ENCODE data around the gene FGR. TPM values are rescaled to one million over a fixed set of nuclear protein-coding genes. Genes with fewer than 3 reads are reported as not detected.

The FGR gene
- total and polyA plus RNA-seq, 2 of the 13 experiments (the other 11 are each of a cell fraction or from before 2014, with no cell fraction given), result not detected

DNA sequence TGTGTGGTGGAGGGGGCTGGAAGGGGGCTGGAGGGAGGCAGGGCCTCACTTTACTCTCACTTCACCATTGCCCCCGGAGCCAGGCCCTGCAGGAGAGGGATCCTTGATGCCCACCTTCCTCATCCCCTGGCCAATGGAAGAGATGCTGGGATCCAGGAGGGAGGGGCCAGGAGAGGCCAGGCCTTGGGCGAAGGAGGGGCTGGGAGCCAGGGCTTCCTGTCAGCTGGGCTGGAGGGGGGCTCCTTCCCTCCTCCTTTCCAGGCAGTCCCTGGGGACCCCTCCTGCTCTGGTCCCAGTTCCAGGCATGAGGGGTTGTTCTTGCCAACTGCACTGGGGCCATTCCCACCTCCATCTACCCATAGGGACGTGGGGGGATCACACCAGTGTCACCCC lies 36.7 kb downstream of the FGR start:
- H3K9ac ChIP-seq (ENCODE audit: insufficient read depth, low read depth, low read length), result no peak overlapping the region
- 87% methylated on average over 3 of the region's 3 CpGs for WGBS (ENCODE audit: low lambda C conversion rate)
- POLR2A ChIA-PET, result no interaction called here
- H3K79me2 ChIP-seq (ENCODE audit: insufficient read depth, low read length), result peaks cover 54% of the 10 kb centered on the region
- no peak overlapping the region for H3K4me3 ChIP-seq (replicated peaks in 1 of 3; ENCODE audit: insufficient read depth in 1 of 3, low read depth in 2 of 3, low read length in 3 of 3)
- TF ChIP-seq ZNF619 (CRISPR knock-in tag; IDR thresholded peaks at IDR 0.05) (no peak), ZMYM4 (CRISPR knock-in tag; IDR thresholded peaks at IDR 0.05) (no peak), GPN1 (CRISPR knock-in tag; IDR thresholded peaks at IDR 0.05; ENCODE audit: borderline replicate concordance) (no peak), SIN3A (IDR thresholded peaks at IDR 0.05; ENCODE audit: borderline replicate concordance, low read depth, low read length) (no peak)
- H4K20me1 ChIP-seq (ENCODE audit: insufficient read depth, low read length), result peaks cover 40% of the 10 kb centered on the region; the same call in 1 of the 2 replicates
- no peak overlapping the region for H2AFZ ChIP-seq (ENCODE audit: low read length)
- no peak for ATAC-seq
- H3K9me3 ChIP-seq (ENCODE audit: low read length), result no peaks in the 10 kb centered on the region
- peaks cover 56% of the 10 kb centered on the region for H3K4me1 ChIP-seq (ENCODE audit: insufficient read depth, low read length)
- H3K27ac ChIP-seq (ENCODE audit: extremely low read length, insufficient read depth, low read length), result no peak overlapping the region
- DNase-seq (ENCODE audit: low spot score), result no peak
- intact Hi-C loops (cut with micrococcal nuclease; ENCODE audit: unreplicated experiment) (no loop called here), in situ Hi-C loops (cut with HindIII; ENCODE audit: extremely low pct_ligation_motif_present, low pct_unique_long_range_greater_than_20kb) (no loop called here)
- BruUV-seq (replicated peaks), result no TSS peak
- H3K27me3 ChIP-seq (ENCODE audit: control insufficient read depth in 1 of 2, insufficient read depth in 2 of 2, low read length in 2 of 2), result no peaks in the 10 kb centered on the region
- peaks cover 0 to 3% of the 10 kb centered on the region in 2 experiments; a peak in 2 of 5 replicates for H3K36me3 ChIP-seq (replicated peaks in 1 of 2; ENCODE audit: control insufficient read depth in 1 of 2, insufficient read depth in 2 of 2, low read length in 2 of 2)
- CTCF ChIA-PET (ENCODE audit: low intra/inter-chr PET ratio, low total read pairs), result no interaction called here
- no peak overlapping the region for H3K4me2 ChIP-seq (ENCODE audit: low read depth, low read length)
- FAIRE-seq, result no peak

GRCh38 chr1:27597516-27598294 lies 37.3 kb downstream of the FGR start:
- H2AFZ ChIP-seq (ENCODE audit: low read length), result no peak overlapping the region
- ATAC-seq (no peak), FAIRE-seq (no peak), DNase-seq (ENCODE audit: low spot score) (no peak)
- peaks cover 0 to 3% of the 10 kb centered on the region in 2 experiments; a peak in 2 of 5 replicates for H3K36me3 ChIP-seq (replicated peaks in 1 of 2; ENCODE audit: control insufficient read depth in 1 of 2, insufficient read depth in 2 of 2, low read length in 2 of 2)
- no peak overlapping the region for H3K4me3 ChIP-seq (replicated peaks in 1 of 3; ENCODE audit: insufficient read depth in 1 of 3, low read depth in 2 of 3, low read length in 3 of 3)
- no peak for TF ChIP-seq SUZ12 (IDR thresholded peaks at IDR 0.05; ENCODE audit: low read depth, low read length)
- in situ Hi-C loops (cut with HindIII; ENCODE audit: extremely low pct_ligation_motif_present, low pct_unique_long_range_greater_than_20kb), result no loop called here
- no peak overlapping the region for H3K4me2 ChIP-seq (ENCODE audit: low read depth, low read length)
- no TSS peak for BruUV-seq (replicated peaks)
- H3K27me3 ChIP-seq (ENCODE audit: control insufficient read depth in 1 of 2, insufficient read depth in 2 of 2, low read length in 2 of 2), result no peaks in the 10 kb centered on the region
- WGBS (ENCODE audit: low lambda C conversion rate), result 94% methylated on average over 6 of the region's 7 CpGs
- peaks cover 56% of the 10 kb centered on the region for H3K4me1 ChIP-seq (ENCODE audit: insufficient read depth, low read length)
- ChIA-PET POLR2A (no interaction called here), CTCF (ENCODE audit: low intra/inter-chr PET ratio, low total read pairs) (no interaction called here)
- H4K20me1 ChIP-seq (ENCODE audit: insufficient read depth, low read length), result peaks cover 40% of the 10 kb centered on the region; the same call in 1 of the 2 replicates
- H3K9ac ChIP-seq (ENCODE audit: insufficient read depth, low read depth, low read length), result no peak overlapping the region
- peaks cover 54% of the 10 kb centered on the region for H3K79me2 ChIP-seq (ENCODE audit: insufficient read depth, low read length)
- H3K27ac ChIP-seq (ENCODE audit: extremely low read length, insufficient read depth, low read length), result no peak overlapping the region
- intact Hi-C loops (cut with micrococcal nuclease; ENCODE audit: unreplicated experiment), result no loop called here
- no peaks in the 10 kb centered on the region for H3K9me3 ChIP-seq (ENCODE audit: low read length)
